ENCODE data around the gene LIPG. TPM values are rescaled to one million over a fixed set of nuclear protein-coding genes. Genes with fewer than 3 reads are reported as not detected.

LIPG gene
- total RNA-seq, 1 experiment from 2014 or later: 57.8 TPM

DNA sequence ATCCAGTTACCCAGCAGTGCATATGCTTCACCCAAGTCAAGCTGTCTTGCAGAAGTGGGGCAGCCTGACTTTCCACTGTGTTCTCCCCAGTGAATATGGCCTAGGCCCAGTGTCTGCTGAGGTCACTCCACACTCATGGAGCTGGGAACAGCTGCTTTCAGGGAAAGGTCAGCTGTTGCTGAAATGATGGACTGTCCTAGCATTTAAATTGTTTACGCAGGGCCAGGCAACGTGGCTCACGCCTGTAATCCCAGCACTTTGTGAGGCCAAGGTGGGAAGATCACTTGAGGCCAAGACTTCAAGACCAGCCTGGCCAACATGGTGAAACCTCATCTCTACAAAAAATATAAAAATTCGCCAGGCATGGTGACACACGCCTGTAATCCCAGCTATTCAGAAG is 86.5 kb downstream of the LIPG start:
- Mint-ChIP-seq H3K4me1 (ENCODE audit: insufficient read depth, unreplicated experiment) (no peaks in the 10 kb centered on the region), H3K27ac (ENCODE audit: low read depth, unreplicated experiment) (no peak overlapping the region), H3K36me3 (ENCODE audit: insufficient read depth, unreplicated experiment) (no peaks in the 10 kb centered on the region), H3K27me3 (ENCODE audit: insufficient read depth, unreplicated experiment) (no peaks in the 10 kb centered on the region), H3K4me3 (ENCODE audit: unreplicated experiment) (no peak overlapping the region), H3K9me3 (ENCODE audit: unreplicated experiment) (no peaks in the 10 kb centered on the region)
- no peak for DNase-seq (ENCODE audit: unreplicated experiment)
- intact Hi-C loops (cut with micrococcal nuclease): no loop called here
- TF ChIP-seq, protein P1, sequence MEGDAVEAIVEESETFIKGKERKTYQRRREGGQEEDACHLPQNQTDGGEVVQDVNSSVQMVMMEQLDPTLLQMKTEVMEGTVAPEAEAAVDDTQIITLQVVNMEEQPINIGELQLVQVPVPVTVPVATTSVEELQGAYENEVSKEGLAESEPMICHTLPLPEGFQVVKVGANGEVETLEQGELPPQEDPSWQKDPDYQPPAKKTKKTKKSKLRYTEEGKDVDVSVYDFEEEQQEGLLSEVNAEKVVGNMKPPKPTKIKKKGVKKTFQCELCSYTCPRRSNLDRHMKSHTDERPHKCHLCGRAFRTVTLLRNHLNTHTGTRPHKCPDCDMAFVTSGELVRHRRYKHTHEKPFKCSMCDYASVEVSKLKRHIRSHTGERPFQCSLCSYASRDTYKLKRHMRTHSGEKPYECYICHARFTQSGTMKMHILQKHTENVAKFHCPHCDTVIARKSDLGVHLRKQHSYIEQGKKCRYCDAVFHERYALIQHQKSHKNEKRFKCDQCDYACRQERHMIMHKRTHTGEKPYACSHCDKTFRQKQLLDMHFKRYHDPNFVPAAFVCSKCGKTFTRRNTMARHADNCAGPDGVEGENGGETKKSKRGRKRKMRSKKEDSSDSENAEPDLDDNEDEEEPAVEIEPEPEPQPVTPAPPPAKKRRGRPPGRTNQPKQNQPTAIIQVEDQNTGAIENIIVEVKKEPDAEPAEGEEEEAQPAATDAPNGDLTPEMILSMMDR (IDR thresholded peaks at IDR 0.05; ENCODE audit: unreplicated experiment): no peak
- no TSS peak for BruUV-seq (replicated peaks)
- POLR2A ChIA-PET: no interaction called here
- CTCF ChIA-PET: interaction anchor here (0.5 kb wide), 1 partner anchor 129 kb away, joined by 3 read pairs; no protein-coding TSS in a partner anchor

Other genes with a start within 250 kb of the LIPG start
- 83.1 and 89.4 TPM in 2 replicates for gene DYM, start 101.4 kb upstream of the LIPG start, total RNA-seq (2022)
- 28.9 and 45.2 TPM in 2 replicates for gene C18orf32, start 74.8 kb upstream of the LIPG start, total RNA-seq (2022)
- gene RPL17, start 69.6 kb upstream of the LIPG start, total RNA-seq (2022): 2,422 and 2,832 TPM in 2 replicates